GM21381 (cell line): ENCODE results near the gene CAMSAP2.
A peak's percentile ranks its signal among the peaks of the same experiment; 100 is the strongest.

Source experiments
- ATAC-seq: cut with Tn5 transposase; IDR thresholded peaks from one replicate; pipeline ENCODE4 v1.9.1; 2021; ENCODE audit warnings: mild to moderate bottlenecking, moderate library complexity; ENCODE audit not compliant: unreplicated experiment

Gene CAMSAP2

GRCh38 chr1:200837931-200838571 is 99.4 kb downstream of the CAMSAP2 start:
- ATAC-seq: no peak

- ATAC-seq: no peak
Measured at GRCh38 chr1:200838676-200839445, 100.2 kb downstream of the CAMSAP2 start.

GRCh38 chr1:200845360-200845759 is 106.7 kb downstream of the CAMSAP2 start:
- ATAC-seq: no peak

DNA sequence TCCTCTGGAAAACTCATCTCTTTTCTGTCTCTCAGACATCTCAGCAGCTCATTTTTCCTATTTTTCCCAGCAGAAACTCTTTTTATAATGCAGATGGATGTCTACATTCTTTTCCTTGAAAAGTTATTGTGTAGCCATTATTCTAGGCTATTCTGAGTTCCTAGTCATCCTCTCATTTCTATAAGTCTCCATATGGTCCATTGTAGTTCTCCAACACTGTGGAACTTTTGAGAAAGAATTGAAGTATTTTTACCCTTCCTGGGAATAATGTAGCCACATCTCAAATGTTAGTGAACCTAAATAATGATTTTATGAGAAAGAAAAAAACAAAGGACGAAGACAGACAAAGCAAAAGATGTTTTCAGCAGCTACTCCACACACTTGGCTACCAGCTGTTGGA is 107.7 kb downstream of the CAMSAP2 start:
- ATAC-seq: no peak

DNA sequence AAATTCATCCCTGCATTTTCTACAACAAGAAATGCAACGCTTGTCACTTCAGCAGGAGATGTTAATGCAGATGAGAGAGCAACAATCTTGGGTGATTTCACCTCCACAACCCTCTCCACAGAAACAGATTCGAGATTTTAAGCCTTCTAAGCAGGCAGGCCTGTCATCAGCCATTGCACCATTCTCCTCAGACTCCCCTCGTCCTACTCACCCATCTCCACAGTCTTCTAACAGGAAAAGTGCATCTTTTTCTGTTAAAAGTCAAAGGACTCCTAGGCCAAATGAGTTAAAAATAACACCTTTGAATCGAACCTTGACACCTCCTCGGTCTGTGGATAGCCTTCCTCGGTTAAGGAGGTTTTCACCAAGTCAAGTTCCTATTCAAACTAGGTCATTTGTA is 110.7 kb downstream of the CAMSAP2 start:
- no peak for ATAC-seq

DNA sequence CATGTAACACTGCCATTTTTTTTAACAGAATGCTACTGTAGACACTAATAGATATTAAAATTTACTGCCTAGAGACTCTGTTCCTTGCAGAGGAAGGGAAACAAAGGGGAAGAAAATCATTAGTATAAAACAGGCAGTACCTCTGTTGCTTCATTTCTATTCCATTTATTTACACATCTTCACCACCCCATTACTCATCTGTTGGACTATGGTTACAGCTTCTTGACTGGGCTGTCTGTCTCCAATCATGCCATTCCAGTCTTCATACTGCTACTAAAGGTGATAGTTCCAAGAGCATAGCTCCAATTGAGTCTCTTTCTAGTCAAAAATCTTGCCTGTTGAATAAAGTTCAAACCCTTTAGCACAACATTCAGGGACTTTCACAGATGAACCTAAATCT is 111.9 kb downstream of the CAMSAP2 start:
- ATAC-seq: no peak

DNA sequence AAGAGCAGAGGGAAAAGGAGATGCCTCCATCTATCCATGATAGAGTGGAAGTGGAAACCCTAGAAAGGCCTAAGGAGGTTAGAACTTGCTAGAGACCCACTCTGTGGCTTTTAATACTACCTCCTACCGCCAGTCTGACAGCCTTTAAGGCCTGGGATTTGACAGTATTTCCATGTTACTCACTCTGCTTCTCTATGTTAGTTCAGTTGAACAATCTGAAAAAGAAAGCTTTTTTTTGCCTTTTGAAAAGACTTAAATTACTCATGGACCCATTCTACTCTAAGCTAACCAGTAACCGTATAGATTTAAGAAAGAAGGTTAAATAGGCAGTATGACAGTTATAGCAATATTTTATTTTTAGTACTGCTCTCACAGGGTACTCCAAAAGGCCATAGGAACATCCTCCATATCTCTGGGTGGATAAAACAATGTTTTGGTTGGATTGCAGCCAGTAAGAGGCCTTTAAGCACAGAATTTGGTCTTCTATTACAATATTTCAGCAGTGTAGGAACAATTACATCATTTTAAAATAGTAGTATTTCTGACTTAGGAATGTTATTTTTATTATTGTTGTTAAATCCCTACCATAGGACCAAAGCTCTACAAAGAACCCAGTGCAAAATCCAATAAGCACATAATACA is 118.1 kb downstream of the CAMSAP2 start:
- no peak for ATAC-seq

GRCh38 chr1:200857804-200858203 is 119.1 kb downstream of the CAMSAP2 start:
- ATAC-seq: no peak

DNA sequence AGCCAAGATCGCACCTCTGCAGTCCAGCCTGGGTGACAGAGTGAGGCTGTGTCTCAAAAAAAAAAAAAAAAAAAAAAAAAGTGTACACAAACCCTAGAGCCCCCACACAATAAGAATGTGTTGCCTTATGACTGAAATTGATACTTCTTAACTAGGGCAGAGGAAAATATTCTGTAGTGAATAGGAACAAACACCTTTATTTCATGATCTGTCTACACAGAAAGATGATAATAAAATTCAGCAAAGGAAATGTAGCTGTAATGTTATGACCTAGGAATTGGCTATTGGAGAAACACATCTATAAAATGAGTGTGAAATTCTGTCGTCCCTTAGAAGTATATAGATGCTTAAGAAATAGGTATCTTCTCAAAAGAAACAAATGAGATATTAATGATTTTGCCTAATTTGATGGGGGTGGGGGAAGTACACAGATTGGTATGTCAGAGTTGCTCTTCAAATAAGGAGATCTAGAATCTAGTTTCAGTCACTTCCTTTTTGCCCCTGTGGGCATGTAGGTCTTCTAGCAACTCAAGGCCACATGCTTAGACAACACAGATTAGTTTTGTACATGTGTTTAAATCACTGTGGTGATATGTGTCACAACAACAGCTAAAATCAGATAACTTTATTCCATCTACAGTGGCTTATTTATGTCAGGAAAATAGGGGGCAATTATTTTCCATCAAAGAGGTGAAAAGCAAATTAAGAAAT is 123.4 kb downstream of the CAMSAP2 start:
- no peak for ATAC-seq

- ATAC-seq: no peak
Measured at GRCh38 chr1:200862713-200863415, 124.2 kb downstream of the CAMSAP2 start.

DNA sequence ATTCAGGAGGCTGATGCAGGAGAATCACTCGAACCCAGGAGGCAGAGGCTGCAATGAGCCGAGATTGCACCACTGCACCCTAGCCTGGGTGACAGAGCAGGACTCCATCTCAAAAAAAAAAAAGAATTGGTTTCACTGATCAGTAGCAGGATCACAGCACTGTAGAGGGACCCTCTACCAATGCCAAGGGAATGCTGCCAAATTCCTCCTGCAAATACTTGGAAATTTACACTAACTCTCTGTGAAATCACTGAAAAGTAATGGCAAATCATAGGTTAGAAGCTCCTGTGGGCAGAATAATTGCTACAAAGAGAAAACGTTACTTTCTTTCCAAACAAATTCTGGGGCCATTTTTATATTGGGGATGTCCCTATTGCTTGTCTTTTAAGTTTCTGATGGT is 127.4 kb downstream of the CAMSAP2 start:
- ATAC-seq: no peak

DNA sequence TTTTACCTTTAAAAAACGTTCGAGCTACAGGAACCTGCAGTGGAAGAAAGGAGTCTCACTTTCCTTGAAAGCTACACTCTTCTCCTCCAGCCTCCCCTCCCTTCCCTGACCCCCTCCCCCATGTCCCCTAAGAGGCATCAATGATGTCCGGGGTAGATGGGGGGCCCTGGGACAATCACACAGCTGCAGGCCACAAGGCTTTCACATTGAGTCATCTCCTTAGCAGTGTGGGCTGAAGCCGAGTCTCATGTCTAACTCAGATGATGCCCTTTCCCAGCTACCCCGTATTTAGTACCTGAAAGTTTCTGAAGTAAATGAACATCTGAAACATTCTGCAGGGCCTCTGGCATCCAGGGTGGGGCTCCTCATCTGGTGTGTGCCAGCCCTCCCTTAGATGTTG is 127.8 kb downstream of the CAMSAP2 start:
- peak; percentile 78 for ATAC-seq

GRCh38 chr1:200867018-200867811 is 128.5 kb downstream of the CAMSAP2 start:
- ATAC-seq: peak; percentile 1

DNA sequence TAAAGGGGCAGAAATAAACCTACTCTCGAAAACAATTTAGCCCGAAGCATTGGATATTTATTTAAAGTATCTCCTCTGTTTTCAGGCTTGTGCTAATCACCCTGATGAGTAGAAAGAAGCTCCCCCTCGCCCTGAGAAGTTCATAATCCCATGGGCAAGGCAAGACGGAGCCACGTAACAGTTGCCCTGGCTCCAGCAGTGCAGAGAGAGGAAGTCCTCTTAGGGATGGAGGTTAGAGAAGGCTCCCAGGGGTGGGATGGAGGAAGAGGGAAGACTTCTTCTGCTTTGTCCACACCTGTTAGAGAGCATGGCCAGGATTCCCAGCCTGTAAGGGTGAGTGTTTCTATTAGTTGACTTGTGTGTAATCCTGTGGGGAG is 130.7 kb downstream of the CAMSAP2 start:
- no peak for ATAC-seq

- ATAC-seq: peak; percentile 47
Measured at GRCh38 chr1:200869753-200870391, 131.2 kb downstream of the CAMSAP2 start.

DNA sequence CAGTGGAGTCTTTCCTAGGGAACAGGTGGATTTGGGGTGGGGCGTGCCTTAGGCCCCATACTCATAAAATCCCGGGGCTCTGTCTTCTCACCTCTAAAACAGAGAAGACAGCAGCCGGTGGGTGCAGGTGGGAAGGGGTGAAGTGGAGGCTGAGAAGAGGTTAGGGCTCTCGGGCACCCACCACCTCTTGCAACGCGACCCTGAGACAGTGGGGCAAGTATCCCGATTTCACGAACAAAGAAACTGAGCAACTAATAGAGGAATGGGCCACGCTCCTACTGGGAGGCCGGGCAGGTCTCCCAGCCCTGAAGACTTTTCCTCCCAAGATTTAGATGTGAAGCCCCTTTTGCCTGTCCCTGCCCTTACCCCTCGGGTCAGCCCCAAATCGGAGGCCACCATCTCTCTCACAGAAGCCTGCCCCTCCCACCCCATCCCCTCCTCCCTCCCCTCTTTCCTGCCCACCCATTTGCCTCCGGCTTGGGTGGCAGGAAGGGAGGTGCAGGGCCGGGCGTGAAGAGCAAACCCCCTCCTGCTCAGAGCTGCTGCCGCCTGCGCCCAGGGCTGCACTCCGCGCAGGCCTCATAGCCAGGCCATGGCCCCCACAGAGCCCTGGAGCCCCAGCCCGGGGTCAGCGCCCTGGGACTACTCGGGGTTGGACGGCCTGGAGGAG is 133.9 kb downstream of the CAMSAP2 start, which contains the start of gene GPR25:
TSS of gene GPR25 (plus strand) at position 536 of the 670 bp plus-strand sequence. CDS start at position 593, 57 bp downstream.
- ATAC-seq: no peak

DNA sequence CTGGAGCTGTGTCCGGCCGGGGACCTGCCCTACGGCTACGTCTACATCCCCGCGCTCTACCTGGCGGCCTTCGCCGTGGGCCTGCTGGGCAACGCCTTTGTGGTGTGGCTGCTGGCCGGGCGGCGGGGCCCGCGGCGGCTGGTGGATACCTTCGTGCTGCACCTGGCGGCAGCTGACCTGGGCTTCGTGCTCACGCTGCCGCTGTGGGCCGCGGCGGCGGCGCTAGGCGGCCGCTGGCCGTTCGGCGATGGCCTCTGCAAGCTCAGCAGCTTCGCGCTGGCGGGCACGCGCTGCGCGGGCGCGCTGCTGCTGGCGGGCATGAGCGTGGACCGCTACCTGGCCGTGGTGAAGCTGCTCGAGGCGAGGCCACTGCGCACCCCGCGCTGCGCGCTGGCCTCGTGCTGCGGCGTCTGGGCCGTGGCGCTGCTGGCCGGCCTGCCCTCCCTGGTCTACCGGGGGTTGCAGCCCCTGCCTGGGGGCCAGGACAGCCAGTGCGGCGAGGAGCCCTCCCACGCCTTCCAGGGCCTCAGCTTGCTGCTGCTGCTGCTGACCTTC is 134.5 kb downstream of the CAMSAP2 start:
- ATAC-seq: no peak

DNA sequence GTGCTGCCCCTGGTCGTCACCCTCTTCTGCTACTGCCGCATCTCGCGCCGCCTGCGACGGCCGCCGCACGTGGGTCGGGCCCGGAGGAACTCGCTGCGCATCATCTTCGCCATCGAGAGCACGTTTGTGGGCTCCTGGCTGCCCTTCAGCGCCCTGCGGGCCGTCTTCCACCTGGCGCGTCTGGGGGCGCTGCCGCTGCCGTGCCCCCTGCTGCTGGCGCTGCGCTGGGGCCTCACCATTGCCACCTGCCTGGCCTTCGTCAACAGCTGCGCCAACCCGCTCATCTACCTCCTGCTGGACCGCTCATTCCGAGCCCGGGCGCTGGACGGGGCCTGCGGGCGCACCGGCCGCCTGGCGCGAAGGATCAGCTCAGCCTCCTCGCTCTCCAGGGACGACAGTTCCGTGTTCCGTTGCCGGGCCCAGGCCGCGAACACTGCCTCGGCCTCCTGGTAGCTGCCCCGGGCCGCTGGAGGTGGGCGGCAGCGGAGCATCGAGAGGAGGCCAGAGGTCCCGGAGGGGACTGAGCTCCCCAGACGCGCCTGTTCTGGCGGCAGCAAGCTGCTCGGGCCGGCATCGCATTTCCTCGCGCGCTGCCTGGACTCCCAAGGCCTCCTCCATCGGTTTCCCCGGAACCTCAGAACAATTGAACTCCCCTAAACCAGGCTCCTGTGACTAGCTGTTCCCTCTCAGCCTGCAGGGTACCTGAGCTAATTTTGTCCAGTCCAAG is 135.1 kb downstream of the CAMSAP2 start:
- ATAC-seq: no peak
